Smooth muscle cell (in vitro differentiated cells): ENCODE data around the gene BRSK2. TPM values are rescaled to one million over a fixed set of nuclear protein-coding genes. Genes with fewer than 3 reads are reported as not detected.

Source experiments
- DNase-seq: peaks from one replicate; lab custom pipeline; 2025; ENCODE audit not compliant: unreplicated experiment; lab: John Stamatoyannopoulos, UW
- H2AFZ ChIP-seq: fragments of 200-600 bp; sonication (generic); 2 replicates; pipeline ENCODE4 v1.6.0; 2016; ENCODE audit warnings: antibody characterized with exemption, low read depth, mild to moderate bottlenecking
- H3F3A ChIP-seq: fragments of 200-600 bp; sonication (generic); 2 replicates; pipeline ENCODE4 v1.6.0; 2017; ENCODE audit warnings: antibody characterized with exemption, low read depth
- H3K27ac ChIP-seq: fragments of 200-600 bp; sonication (generic); 2 replicates; pipeline ENCODE4 v1.5.1; 2016; ENCODE audit warnings: low read depth, mild to moderate bottlenecking
- H3K27me3 ChIP-seq: fragments of 200-600 bp; sonication (generic); 2 replicates; pipeline ENCODE4 v1.6.1; 2016; ENCODE audit warnings: low read depth, mild to moderate bottlenecking
- H3K36me3 ChIP-seq: fragments of 200-600 bp; sonication (generic); 2 replicates; pipeline ENCODE4 v1.5.1; 2016; ENCODE audit warnings: low read depth
- H3K4me1 ChIP-seq: fragments of 200-600 bp; sonication (generic); 2 replicates; pipeline ENCODE4 v1.5.1; 2016; ENCODE audit warnings: low read depth
- H3K4me2 ChIP-seq: fragments of 200-600 bp; sonication (generic); 2 replicates; pipeline ENCODE4 v1.6.0; 2016; ENCODE audit warnings: mild to moderate bottlenecking
- H3K4me3 ChIP-seq: fragments of 200-600 bp; sonication (generic); 2 replicates; pipeline ENCODE4 v1.5.1; 2016; ENCODE audit warnings: mild to moderate bottlenecking
- H3K79me2 ChIP-seq: fragments of 200-600 bp; sonication (generic); 2 replicates; pipeline ENCODE4 v1.6.0; 2016; ENCODE audit warnings: low read depth, mild to moderate bottlenecking
- H3K9ac ChIP-seq: fragments of 200-600 bp; sonication (generic); 2 replicates; pipeline ENCODE4 v1.6.0; 2016; ENCODE audit warnings: low read depth
- H3K9me3 ChIP-seq: fragments of 200-600 bp; sonication (generic); replicated peaks from 2 replicates; pipeline ENCODE4 v1.5.1; 2016; ENCODE audit warnings: low read depth
- H4K20me1 ChIP-seq: fragments of 200-600 bp; sonication (generic); 2 replicates; pipeline ENCODE4 v1.6.0; 2016; ENCODE audit warnings: low read depth
- WGBS: methylation state at CpG from one replicate; pipeline ENCODE4 v1.1.7; 2016; ENCODE audit warnings: low lambda C conversion rate; 5-methylcytosine and 5-hydroxymethylcytosine counted together
- polyA plus RNA-seq: library from polyadenylated mRNA; unstranded; fragments of >200 nt; fragmentation: Nextera tagmentation; extraction: Ambion mirVana; gene quantifications from 2 replicates; pipeline ENCODE4 v1.2.1, GENCODE V29; 2016
- total RNA-seq: library from RNA; depleted of rRNA; stranded (reverse); fragments of >200 nt; gene quantifications from 2 replicates; pipeline ENCODE4 v1.2.3, GENCODE V29; 2014
- TF ChIP-seq, protein P1 (sequence below): fragments of 200-600 bp; sonication (generic); IDR thresholded peaks from 2 replicates; pipeline ENCODE4 v1.5.1; 2017; ENCODE audit warnings: borderline replicate concordance, mild to moderate bottlenecking, antibody characterized with exemption; ENCODE audit not compliant: insufficient read depth, poor library complexity, severe bottlenecking

The BRSK2 gene
- total and polyA plus RNA-seq, 2 experiments from 2014 or later, result 1.5 to 5.2 TPM

DNA sequence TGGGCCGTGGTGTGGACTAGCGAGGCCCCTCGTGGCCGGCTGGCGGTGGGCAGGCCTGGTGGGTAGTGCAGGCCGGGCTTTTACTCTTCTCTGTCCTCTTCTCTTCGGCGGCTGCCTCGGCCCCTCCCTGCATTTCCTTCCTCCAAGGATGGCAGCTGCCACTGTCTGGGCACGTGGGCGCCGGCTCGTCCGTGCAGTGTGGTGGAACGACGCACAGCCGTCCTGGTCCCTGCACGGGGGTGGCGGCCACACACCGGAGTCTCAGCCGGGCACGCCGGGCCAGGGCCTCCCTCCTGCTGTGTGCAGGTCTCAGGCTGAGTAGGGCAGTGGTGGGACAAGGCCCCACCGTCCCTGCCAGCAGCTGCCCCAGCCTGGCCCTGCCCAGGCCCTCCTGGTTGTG is 59.1 kb downstream of the BRSK2 start:
- H3F3A ChIP-seq, result no peaks in the 10 kb centered on the region
- TF ChIP-seq, protein P1, sequence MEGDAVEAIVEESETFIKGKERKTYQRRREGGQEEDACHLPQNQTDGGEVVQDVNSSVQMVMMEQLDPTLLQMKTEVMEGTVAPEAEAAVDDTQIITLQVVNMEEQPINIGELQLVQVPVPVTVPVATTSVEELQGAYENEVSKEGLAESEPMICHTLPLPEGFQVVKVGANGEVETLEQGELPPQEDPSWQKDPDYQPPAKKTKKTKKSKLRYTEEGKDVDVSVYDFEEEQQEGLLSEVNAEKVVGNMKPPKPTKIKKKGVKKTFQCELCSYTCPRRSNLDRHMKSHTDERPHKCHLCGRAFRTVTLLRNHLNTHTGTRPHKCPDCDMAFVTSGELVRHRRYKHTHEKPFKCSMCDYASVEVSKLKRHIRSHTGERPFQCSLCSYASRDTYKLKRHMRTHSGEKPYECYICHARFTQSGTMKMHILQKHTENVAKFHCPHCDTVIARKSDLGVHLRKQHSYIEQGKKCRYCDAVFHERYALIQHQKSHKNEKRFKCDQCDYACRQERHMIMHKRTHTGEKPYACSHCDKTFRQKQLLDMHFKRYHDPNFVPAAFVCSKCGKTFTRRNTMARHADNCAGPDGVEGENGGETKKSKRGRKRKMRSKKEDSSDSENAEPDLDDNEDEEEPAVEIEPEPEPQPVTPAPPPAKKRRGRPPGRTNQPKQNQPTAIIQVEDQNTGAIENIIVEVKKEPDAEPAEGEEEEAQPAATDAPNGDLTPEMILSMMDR, result no peak
- H3K4me1 ChIP-seq, result no peaks in the 10 kb centered on the region
- H3K9ac ChIP-seq, result no peak overlapping the region
- H4K20me1 ChIP-seq, result no peaks in the 10 kb centered on the region
- H3K9me3 ChIP-seq, result no peaks in the 10 kb centered on the region
- no peaks in the 10 kb centered on the region for H3K36me3 ChIP-seq
- H3K27me3 ChIP-seq, result no peaks in the 10 kb centered on the region
- H3K4me2 ChIP-seq, result no peak overlapping the region
- no peaks in the 10 kb centered on the region for H3K79me2 ChIP-seq
- no peak overlapping the region for H3K4me3 ChIP-seq
- no peak overlapping the region for H2AFZ ChIP-seq
- WGBS, result 94% methylated on average over 24 of the region's 24 CpGs
- DNase-seq, result no peak
- no peak overlapping the region for H3K27ac ChIP-seq

- no peak overlapping the region for H2AFZ ChIP-seq
- no peaks in the 10 kb centered on the region for H3K36me3 ChIP-seq
- no peak overlapping the region for H3K27ac ChIP-seq
- H3K27me3 ChIP-seq, result no peaks in the 10 kb centered on the region
- H3F3A ChIP-seq, result no peaks in the 10 kb centered on the region
- no peak overlapping the region for H3K4me3 ChIP-seq
- H3K9ac ChIP-seq, result no peak overlapping the region
- TF ChIP-seq, protein P1, result no peak
- no peaks in the 10 kb centered on the region for H4K20me1 ChIP-seq
- no peak for DNase-seq
- H3K4me1 ChIP-seq, result no peaks in the 10 kb centered on the region
- H3K79me2 ChIP-seq, result no peaks in the 10 kb centered on the region
- 86% methylated on average over 22 of the region's 31 CpGs for WGBS
- no peaks in the 10 kb centered on the region for H3K9me3 ChIP-seq
- no peak overlapping the region for H3K4me2 ChIP-seq
These were observed 59.9 kb downstream of the BRSK2 start for GRCh38 chr11:1449490-1450243.

GRCh38 chr11:1450344-1450875 is 60.7 kb downstream of the BRSK2 start:
- H3K9me3 ChIP-seq, result no peaks in the 10 kb centered on the region
- no peaks in the 10 kb centered on the region for H3F3A ChIP-seq
- H3K4me1 ChIP-seq, result no peaks in the 10 kb centered on the region
- H3K4me2 ChIP-seq, result no peak overlapping the region
- TF ChIP-seq, protein P1, result no peak
- H3K27ac ChIP-seq, result no peak overlapping the region
- H3K4me3 ChIP-seq, result no peak overlapping the region
- WGBS, result 96% methylated on average over 19 of the region's 29 CpGs
- no peaks in the 10 kb centered on the region for H3K36me3 ChIP-seq
- no peak overlapping the region for H3K9ac ChIP-seq
- no peaks in the 10 kb centered on the region for H3K79me2 ChIP-seq
- DNase-seq, result no peak
- no peaks in the 10 kb centered on the region for H4K20me1 ChIP-seq
- H2AFZ ChIP-seq, result no peak overlapping the region
- no peaks in the 10 kb centered on the region for H3K27me3 ChIP-seq
